GM12874 (cell line): Measurements from ENCODE around the gene NKAIN2.

Experiments
- CTCF ChIP-seq: IDR thresholded peaks from 2 replicates; pipeline ENCODE4 v1.5.1; 2011; ENCODE audit warnings: low read depth, mild to moderate bottlenecking, control low read depth, low read length, moderate library complexity; ENCODE audit not compliant: insufficient read depth

Gene NKAIN2

DNA sequence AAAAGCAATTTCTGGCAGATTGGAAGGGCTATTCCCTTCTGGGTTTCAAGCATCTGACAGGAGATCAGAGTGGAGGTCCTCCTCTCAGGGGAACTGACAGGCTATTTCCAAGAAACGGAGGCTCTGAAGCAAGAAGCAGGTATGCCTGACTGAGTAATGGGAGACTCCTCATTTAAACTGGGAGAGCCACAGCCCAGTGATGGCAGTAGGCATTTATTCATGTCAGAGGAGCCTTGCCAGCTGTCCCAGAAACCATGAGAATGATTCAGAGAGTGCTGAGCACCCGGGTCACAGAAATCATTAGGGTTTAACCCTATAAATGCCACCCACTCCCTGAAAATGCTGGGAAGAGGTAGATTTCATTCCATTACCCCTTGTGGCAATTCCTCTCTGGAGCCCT, 911.1 kb downstream of the NKAIN2 start:
- no peak for TF ChIP-seq CTCF

DNA sequence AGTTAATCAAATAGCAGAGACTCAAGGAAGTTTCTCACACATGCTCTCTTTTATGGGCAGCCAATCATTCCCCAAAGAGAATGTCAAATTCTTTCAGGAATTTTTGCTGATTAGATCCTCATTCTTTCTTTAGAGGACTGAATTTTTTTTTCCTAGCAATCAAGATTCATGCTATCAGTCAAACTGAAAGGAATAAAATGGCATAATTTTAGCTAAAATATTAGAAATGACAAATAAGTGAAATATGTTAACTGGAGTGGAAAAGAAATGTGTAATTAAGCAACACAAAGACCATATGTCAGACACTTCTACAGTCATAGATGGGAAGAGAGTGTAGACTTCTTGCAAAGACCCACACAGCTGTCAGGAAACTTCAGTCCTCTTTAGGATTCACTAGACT, 916.2 kb downstream of the NKAIN2 start:
- TF ChIP-seq CTCF = no peak

- TF ChIP-seq CTCF = no peak
Measured at GRCh38 chr6:124721331-124721730, 917.7 kb downstream of the NKAIN2 start.

DNA sequence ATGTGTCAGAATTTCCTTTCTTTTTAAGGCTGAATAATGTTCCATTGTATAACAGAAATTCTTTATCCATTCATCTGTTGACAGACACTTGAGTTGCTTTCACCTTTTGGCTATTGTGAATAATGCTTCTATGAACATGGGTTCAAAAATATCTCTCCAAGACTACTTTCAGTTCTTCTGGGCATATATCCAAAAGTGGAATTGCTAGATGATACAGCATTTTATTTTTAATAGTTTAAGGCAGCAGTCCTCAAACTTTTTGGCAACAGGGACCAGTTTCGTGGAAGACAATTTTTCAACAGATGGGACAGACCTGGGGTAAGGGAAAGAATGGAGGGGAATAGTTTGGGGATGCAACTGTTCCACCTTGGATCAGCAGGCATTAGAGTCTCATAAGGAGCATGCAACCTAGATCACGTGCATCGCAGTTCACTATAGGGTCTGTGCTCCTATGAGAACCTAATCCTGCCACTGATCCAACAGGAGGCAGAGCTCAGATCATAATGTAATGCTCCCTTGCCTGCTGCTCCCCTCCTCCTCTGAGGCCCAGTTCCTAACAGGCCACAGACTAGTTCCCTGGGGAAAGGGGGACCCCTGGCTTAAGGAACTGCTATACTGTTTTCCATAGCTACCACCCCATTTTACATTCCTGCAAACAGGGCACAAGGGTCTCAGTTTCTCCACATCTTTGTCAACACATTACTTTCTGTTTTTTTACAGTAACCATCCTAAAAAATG, 918.6 kb downstream of the NKAIN2 start:
- TF ChIP-seq CTCF = no peak

- no peak for TF ChIP-seq CTCF
Measured at GRCh38 chr6:124723671-124724070, 920.0 kb downstream of the NKAIN2 start.

GRCh38 chr6:124738482-124738881, 934.8 kb downstream of the NKAIN2 start:
- TF ChIP-seq CTCF = no peak

DNA sequence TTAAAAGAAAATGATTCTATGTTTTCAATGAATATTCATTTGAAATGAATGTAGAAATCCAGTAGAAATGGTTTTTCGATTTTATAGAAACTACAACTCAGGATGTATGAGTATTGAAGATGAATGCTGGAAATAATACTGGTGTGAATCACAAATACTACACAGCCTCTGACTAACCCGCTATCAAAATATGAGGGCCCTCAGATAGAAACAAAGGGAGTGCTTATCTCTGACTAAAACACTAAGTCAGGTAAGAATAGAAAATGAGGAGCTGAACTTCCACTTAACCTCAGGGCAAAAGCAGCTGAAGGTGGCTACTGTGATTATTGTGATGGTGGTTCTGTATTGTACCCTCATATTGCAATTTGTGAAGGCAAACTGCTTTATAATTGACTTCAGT, 937.7 kb downstream of the NKAIN2 start:
- TF ChIP-seq CTCF = no peak
